22Rv1 (cell line): ENCODE measurements around the gene MRS2.

Source experiments
- CTCF ChIP-seq: fragments of 450-650 bp; IDR thresholded peaks from 2 replicates; pipeline ENCODE4 v1.5.1; 2017; ENCODE audit warnings: mild to moderate bottlenecking
- ZFX ChIP-seq: fragments of 450-650 bp; IDR thresholded peaks from 2 replicates; pipeline ENCODE4 v1.6.1; 2017; ENCODE audit warnings: antibody characterized with exemption, borderline replicate concordance

DNA sequence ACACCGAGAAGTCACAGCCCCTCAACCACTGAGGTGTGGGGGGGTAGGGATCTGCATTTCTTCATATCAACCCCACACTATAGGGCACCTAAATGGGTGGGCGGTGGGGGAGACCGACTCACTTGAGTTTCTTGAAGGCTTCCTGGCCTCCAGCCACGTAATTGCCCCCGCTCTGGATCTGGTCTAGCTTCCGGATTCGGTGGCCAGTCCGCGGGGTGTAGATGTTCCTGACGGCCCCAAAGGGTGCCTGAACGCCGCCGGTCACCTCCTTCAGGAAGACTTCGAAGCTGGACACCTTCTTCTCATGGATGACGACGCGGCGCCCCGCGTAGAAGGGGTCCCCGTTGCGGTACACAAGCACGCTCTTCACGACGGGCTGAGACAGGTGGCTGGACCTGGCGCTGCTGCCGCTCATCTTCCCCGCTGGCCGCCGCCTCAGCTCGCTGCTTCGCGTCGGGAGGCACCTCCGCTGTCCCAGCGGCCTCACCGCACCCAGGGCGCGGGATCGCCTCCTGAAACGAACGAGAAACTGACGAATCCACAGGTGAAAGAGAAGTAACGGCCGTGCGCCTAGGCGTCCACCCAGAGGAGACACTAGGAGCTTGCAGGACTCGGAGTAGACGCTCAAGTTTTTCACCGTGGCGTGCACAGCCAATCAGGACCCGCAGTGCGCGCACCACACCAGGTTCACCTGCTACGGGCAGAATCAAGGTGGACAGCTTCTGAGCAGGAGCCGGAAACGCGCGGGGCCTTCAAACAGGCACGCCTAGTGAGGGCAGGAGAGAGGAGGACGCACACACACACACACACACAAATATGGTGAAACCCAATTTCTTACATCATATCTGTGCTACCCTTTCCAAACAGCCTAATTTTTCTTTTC is 45.2 kb upstream of the MRS2 start, which contains the start of gene DCDC2:
- TF ChIP-seq CTCF = no peak
- TF ChIP-seq ZFX = no peak
